Activated naive CD8-positive, alpha-beta T cell treated with anti-CD3 and anti-CD28 coated beads, Interleukin-2, amount 50 U/mL, for 24 hours (primary cell): ENCODE data around the gene SNED1.
"Not testable (repeated sequence)": the region's sequence is repeated elsewhere in the genome, so short reads cannot be mapped to it uniquely, and the experiment has no call there.

Experiments
- ATAC-seq: fragments of 150-1000 bp; cut with Tn5 transposase; one replicate; pipeline ENCODE4 v1.10.0; 2021
- DNase-seq: peaks from one replicate; pipeline ENCODE4 v3.0.0; 2021
- H3K27ac Mint-ChIP-seq: one replicate; pipeline ENCODE4 v1.8.0; 2021; ENCODE audit warnings: mild to moderate bottlenecking, mixed read lengths
- H3K27me3 Mint-ChIP-seq: one replicate; pipeline ENCODE4 v1.8.0; 2021; ENCODE audit warnings: mixed read lengths
- H3K36me3 Mint-ChIP-seq: one replicate; pipeline ENCODE4 v1.8.0; 2021; ENCODE audit warnings: low read depth, mixed read lengths
- H3K4me1 Mint-ChIP-seq: one replicate; pipeline ENCODE4 v1.8.0; 2021; ENCODE audit warnings: mixed read lengths
- H3K4me3 Mint-ChIP-seq: one replicate; pipeline ENCODE4 v1.8.0; 2021; ENCODE audit warnings: mild to moderate bottlenecking, moderate library complexity, mixed read lengths
- H3K9me3 Mint-ChIP-seq: one replicate; pipeline ENCODE4 v1.8.0; 2021; ENCODE audit warnings: mixed read lengths

The SNED1 gene

GRCh38 chr2:240965296-240965904 is 33.0 kb upstream of the SNED1 start:
- Mint-ChIP-seq H3K36me3 (no peaks in the 10 kb centered on the region), H3K4me3 (no peak overlapping the region), H3K9me3 (no peaks in the 10 kb centered on the region), H3K27ac (no peak overlapping the region), H3K4me1 (no peaks in the 10 kb centered on the region), H3K27me3 (no peaks in the 10 kb centered on the region)
- ATAC-seq = no peak
- DNase-seq = no peak

- DNase-seq (no peak), ATAC-seq (no peak)
- Mint-ChIP-seq H3K36me3 (no peaks in the 10 kb centered on the region), H3K4me3 (no peak overlapping the region), H3K27me3 (no peaks in the 10 kb centered on the region), H3K27ac (no peak overlapping the region), H3K9me3 (no peaks in the 10 kb centered on the region), H3K4me1 (no peaks in the 10 kb centered on the region)
Measured at GRCh38 chr2:240965905-240966456, 32.4 kb upstream of the SNED1 start.

- Mint-ChIP-seq H3K4me1 (no peaks in the 10 kb centered on the region), H3K27me3 (no peaks in the 10 kb centered on the region), H3K9me3 (no peaks in the 10 kb centered on the region), H3K4me3 (no peak overlapping the region), H3K27ac (no peak overlapping the region), H3K36me3 (no peaks in the 10 kb centered on the region)
- DNase-seq (no peak), ATAC-seq (no peak)
Measured at GRCh38 chr2:240966457-240966905, 31.9 kb upstream of the SNED1 start.

GRCh38 chr2:240966906-240967680 is 31.3 kb upstream of the SNED1 start:
- no peak overlapping the region for H3K27ac Mint-ChIP-seq
- H3K36me3 Mint-ChIP-seq = no peaks in the 10 kb centered on the region
- no peak for ATAC-seq
- H3K4me3 Mint-ChIP-seq = no peak overlapping the region
- no peaks in the 10 kb centered on the region for H3K4me1 Mint-ChIP-seq
- H3K27me3 Mint-ChIP-seq = no peaks in the 10 kb centered on the region
- no peaks in the 10 kb centered on the region for H3K9me3 Mint-ChIP-seq
- DNase-seq = no peak

- DNase-seq (no peak), ATAC-seq (no peak)
- no peak overlapping the region for H3K27ac Mint-ChIP-seq
- no peaks in the 10 kb centered on the region for H3K27me3 Mint-ChIP-seq
- no peaks in the 10 kb centered on the region for H3K36me3 Mint-ChIP-seq
- no peaks in the 10 kb centered on the region for H3K9me3 Mint-ChIP-seq
- no peak overlapping the region for H3K4me3 Mint-ChIP-seq
- H3K4me1 Mint-ChIP-seq = no peaks in the 10 kb centered on the region
Measured at GRCh38 chr2:240967681-240968621, 30.5 kb upstream of the SNED1 start.

GRCh38 chr2:240968731-240969624 is 29.4 kb upstream of the SNED1 start:
- no peaks in the 10 kb centered on the region for H3K36me3 Mint-ChIP-seq
- H3K27me3 Mint-ChIP-seq = peaks cover 3% of the 10 kb centered on the region
- DNase-seq = no peak
- H3K4me1 Mint-ChIP-seq = no peaks in the 10 kb centered on the region
- no peak overlapping the region for H3K4me3 Mint-ChIP-seq
- ATAC-seq = no peak
- H3K27ac Mint-ChIP-seq = no peak overlapping the region
- H3K9me3 Mint-ChIP-seq = no peaks in the 10 kb centered on the region

GRCh38 chr2:240970104-240970503 is 28.3 kb upstream of the SNED1 start:
- DNase-seq = no peak
- ATAC-seq = no peak
- H3K27me3 Mint-ChIP-seq = peaks cover 9% of the 10 kb centered on the region
- H3K4me3 Mint-ChIP-seq = no peak overlapping the region
- no peak overlapping the region for H3K27ac Mint-ChIP-seq
- no peaks in the 10 kb centered on the region for H3K36me3 Mint-ChIP-seq
- no peaks in the 10 kb centered on the region for H3K9me3 Mint-ChIP-seq
- peaks cover 6% of the 10 kb centered on the region for H3K4me1 Mint-ChIP-seq

GRCh38 chr2:240970816-240971215 is 27.6 kb upstream of the SNED1 start:
- Mint-ChIP-seq H3K4me3 (no peak overlapping the region), H3K27me3 (peaks cover 12% of the 10 kb centered on the region), H3K9me3 (no peaks in the 10 kb centered on the region), H3K36me3 (no peaks in the 10 kb centered on the region), H3K4me1 (peaks cover 6% of the 10 kb centered on the region), H3K27ac (no peak overlapping the region)
- DNase-seq (no peak), ATAC-seq (no peak)

GRCh38 chr2:240972201-240972600 is 26.2 kb upstream of the SNED1 start:
- DNase-seq (no peak), ATAC-seq (no peak)
- no peak overlapping the region for H3K4me3 Mint-ChIP-seq
- H3K27ac Mint-ChIP-seq = no peak overlapping the region
- no peaks in the 10 kb centered on the region for H3K36me3 Mint-ChIP-seq
- peaks cover 6% of the 10 kb centered on the region for H3K4me1 Mint-ChIP-seq
- peaks cover 12% of the 10 kb centered on the region for H3K27me3 Mint-ChIP-seq
- no peaks in the 10 kb centered on the region for H3K9me3 Mint-ChIP-seq

- no peaks in the 10 kb centered on the region for H3K36me3 Mint-ChIP-seq
- H3K9me3 Mint-ChIP-seq = no peaks in the 10 kb centered on the region
- DNase-seq = no peak
Measured at GRCh38 chr2:240972636-240973521, 25.5 kb upstream of the SNED1 start.

GRCh38 chr2:240974771-240975572 is 23.4 kb upstream of the SNED1 start:
- Mint-ChIP-seq H3K4me3 (no peak overlapping the region), H3K9me3 (no peaks in the 10 kb centered on the region), H3K27ac (no peak overlapping the region), H3K27me3 (peaks cover 12% of the 10 kb centered on the region), H3K4me1 (peaks cover 6% of the 10 kb centered on the region), H3K36me3 (no peaks in the 10 kb centered on the region)
- no peak for ATAC-seq
- DNase-seq = no peak

More at GRCh38 chr2:240972636-240973521, 25.5 kb upstream of the SNED1 start:
- H3K27me3 Mint-ChIP-seq = peaks cover 12% of the 10 kb centered on the region
- peaks cover 6% of the 10 kb centered on the region for H3K4me1 Mint-ChIP-seq
- no peak overlapping the region for H3K4me3 Mint-ChIP-seq
- ATAC-seq = no peak
- no peak overlapping the region for H3K27ac Mint-ChIP-seq

- not testable (repeated sequence) for H3K4me1 Mint-ChIP-seq, DNase-seq, H3K36me3 Mint-ChIP-seq, H3K4me3 Mint-ChIP-seq, ATAC-seq, H3K27ac Mint-ChIP-seq, H3K9me3 Mint-ChIP-seq
- H3K27me3 Mint-ChIP-seq = peaks cover 12% of the 10 kb centered on the region
Measured at GRCh38 chr2:240975903-240976302, 22.5 kb upstream of the SNED1 start.
